Measurements from ENCODE around the gene RIC8A. TPM values are rescaled to one million over a fixed set of nuclear protein-coding genes. Genes with fewer than 3 reads are reported as not detected.

The RIC8A gene
- total RNA-seq, 2 donors from 2014 or later, result 68.0 to 101 TPM

GRCh38 chr11:211295-211694 lies 3.8 kb downstream of the RIC8A start:
- TF ChIP-seq CTCF (IDR thresholded peaks at IDR 0.05), result no peak
- no peak for DNase-seq (ENCODE audit: low spot score)
- Histone ChIP-seq H3K4me1 (peaks cover 0 to 27% of the 10 kb centered on the region in 2 donors), H3K36me3 (peaks cover 56% of the 10 kb centered on the region), H3K27me3 (no peaks in the 10 kb centered on the region), H3K9me3 (no peaks in the 10 kb centered on the region), H3K27ac (no peak overlapping the region), H3K4me3 (no peak overlapping the region)

- Histone ChIP-seq H3K4me3 (no peak overlapping the region), H3K9me3 (no peaks in the 10 kb centered on the region), H3K36me3 (peaks cover 56% of the 10 kb centered on the region), H3K27ac (no peak overlapping the region), H3K4me1 (peaks cover 0 to 23% of the 10 kb centered on the region in 2 donors), H3K27me3 (no peaks in the 10 kb centered on the region)
- TF ChIP-seq CTCF (IDR thresholded peaks at IDR 0.05), result no peak
- no peak for DNase-seq (ENCODE audit: low spot score)
These were observed 4.2 kb downstream of the RIC8A start for GRCh38 chr11:211741-212140.

- H3K27ac ChIP-seq, result no peak overlapping the region
- H3K36me3 ChIP-seq, result peaks cover 56% of the 10 kb centered on the region
- H3K27me3 ChIP-seq, result no peaks in the 10 kb centered on the region
- H3K4me1 ChIP-seq, result peaks cover 0 to 23% of the 10 kb centered on the region in 2 donors
- no peak for TF ChIP-seq CTCF (IDR thresholded peaks at IDR 0.05)
- DNase-seq (ENCODE audit: low spot score), result no peak
- no peaks in the 10 kb centered on the region for H3K9me3 ChIP-seq
- H3K4me3 ChIP-seq, result no peak overlapping the region
These were observed 4.9 kb downstream of the RIC8A start for GRCh38 chr11:212150-213100.

- peaks cover 56% of the 10 kb centered on the region for H3K36me3 ChIP-seq
- no peak overlapping the region for H3K4me3 ChIP-seq
- peaks cover 0 to 23% of the 10 kb centered on the region in 2 donors for H3K4me1 ChIP-seq
- no peak for DNase-seq (ENCODE audit: low spot score)
- H3K27ac ChIP-seq, result no peak overlapping the region
- no peaks in the 10 kb centered on the region for H3K9me3 ChIP-seq
- H3K27me3 ChIP-seq, result no peaks in the 10 kb centered on the region
- no peak for TF ChIP-seq CTCF (IDR thresholded peaks at IDR 0.05)
These were observed 5.6 kb downstream of the RIC8A start for GRCh38 chr11:213111-213510.

GRCh38 chr11:214083-214482 lies 6.6 kb downstream of the RIC8A start:
- no peak for DNase-seq (ENCODE audit: low spot score)
- Histone ChIP-seq H3K9me3 (no peaks in the 10 kb centered on the region), H3K4me3 (no peak overlapping the region), H3K27me3 (no peaks in the 10 kb centered on the region), H3K4me1 (peaks cover 0 to 21% of the 10 kb centered on the region in 2 donors), H3K27ac (no peak overlapping the region), H3K36me3 (peaks cover 56% of the 10 kb centered on the region)
- TF ChIP-seq CTCF (IDR thresholded peaks at IDR 0.05), result no peak

All from right atrium auricular region (tissue), 2 donors.